ENCODE data around the gene ESPNL. TPM values are rescaled to one million over a fixed set of nuclear protein-coding genes. Genes with fewer than 3 reads are reported as not detected.
A peak's percentile ranks its signal among the peaks of the same experiment; 100 is the strongest.
"Not testable (repeated sequence)": the region's sequence is repeated elsewhere in the genome, so short reads cannot be mapped to it uniquely, and the experiment has no call there.

ESPNL gene
- total RNA-seq, 4 donors from 2014 or later, result 0.27 to 2.5 TPM; not detected in 2

- TF ChIP-seq CTCF (IDR thresholded peaks at IDR 0.05), result no peak
- TF ChIP-seq POLR2A (IDR thresholded peaks at IDR 0.05), result no peak
- peaks cover 0 to 21% (median 0%) of the 10 kb centered on the region in 3 donors for H3K36me3 ChIP-seq
- H3K4me3 ChIP-seq, result no peak overlapping the region
- peak overlapping the region in 1 of 4 donors; percentile 48 for H3K27ac ChIP-seq
- H3K27me3 ChIP-seq, result no peaks in the 10 kb centered on the region
- no peaks in the 10 kb centered on the region for H3K9me3 ChIP-seq
- DNase-seq, result no peak
- peaks cover 0 to 29% (median 9%) of the 10 kb centered on the region in 4 donors for H3K4me1 ChIP-seq
Measured at GRCh38 chr2:238064376-238064775, 35.8 kb upstream of the ESPNL start.

- no peak for TF ChIP-seq POLR2A (IDR thresholded peaks at IDR 0.05)
- no peak for TF ChIP-seq CTCF (IDR thresholded peaks at IDR 0.05)
- no peak overlapping the region for H3K27ac ChIP-seq
- H3K36me3 ChIP-seq, result peaks cover 0 to 30% (median 0%) of the 10 kb centered on the region in 3 donors
- H3K4me3 ChIP-seq, result no peak overlapping the region
- H3K4me1 ChIP-seq, result peaks cover 0 to 29% (median 6%) of the 10 kb centered on the region in 4 donors
- H3K27me3 ChIP-seq, result no peaks in the 10 kb centered on the region
- no peak for DNase-seq
- H3K9me3 ChIP-seq, result no peaks in the 10 kb centered on the region
Measured at GRCh38 chr2:238065071-238065846, 34.9 kb upstream of the ESPNL start.

GRCh38 chr2:238066218-238066617 is 33.9 kb upstream of the ESPNL start:
- Histone ChIP-seq H3K36me3 (peaks cover 0 to 30% (median 0%) of the 10 kb centered on the region in 3 donors), H3K4me1 (peaks cover 0 to 28% (median 6%) of the 10 kb centered on the region in 4 donors)
- TF ChIP-seq POLR2A (IDR thresholded peaks at IDR 0.05) (no peak), CTCF (IDR thresholded peaks at IDR 0.05) (no peak)

GRCh38 chr2:238066718-238067117 is 33.4 kb upstream of the ESPNL start:
- not testable (repeated sequence) for H3K27me3 ChIP-seq, H3K4me3 ChIP-seq, H3K9me3 ChIP-seq, DNase-seq, H3K27ac ChIP-seq
- Histone ChIP-seq H3K4me1 (peaks cover 0 to 23% (median 3%) of the 10 kb centered on the region in 4 donors), H3K36me3 (peaks cover 0 to 30% (median 0%) of the 10 kb centered on the region in 3 donors)

More at GRCh38 chr2:238066218-238066617, 33.9 kb upstream of the ESPNL start:
- no peak overlapping the region for H3K4me3 ChIP-seq
- H3K9me3 ChIP-seq, result no peaks in the 10 kb centered on the region
- H3K27me3 ChIP-seq, result no peaks in the 10 kb centered on the region
- H3K27ac ChIP-seq, result no peak overlapping the region
- DNase-seq, result no peak

GRCh38 chr2:238067939-238068338 is 32.2 kb upstream of the ESPNL start:
- DNase-seq, result no peak
- Histone ChIP-seq H3K4me3 (no peak overlapping the region), H3K36me3 (peaks cover 0 to 30% (median 0%) of the 10 kb centered on the region in 3 donors), H3K9me3 (no peaks in the 10 kb centered on the region), H3K27ac (no peak overlapping the region), H3K4me1 (peaks cover 0 to 11% (median 0%) of the 10 kb centered on the region in 4 donors), H3K27me3 (no peaks in the 10 kb centered on the region)
- TF ChIP-seq POLR2A (IDR thresholded peaks at IDR 0.05) (no peak), CTCF (IDR thresholded peaks at IDR 0.05) (no peak)

- no peaks in the 10 kb centered on the region for H3K27me3 ChIP-seq
- TF ChIP-seq CTCF (IDR thresholded peaks at IDR 0.05) (no peak), POLR2A (IDR thresholded peaks at IDR 0.05) (no peak)
- no peaks in the 10 kb centered on the region for H3K9me3 ChIP-seq
- H3K27ac ChIP-seq, result no peak overlapping the region
- H3K36me3 ChIP-seq, result peaks cover 0 to 30% (median 0%) of the 10 kb centered on the region in 3 donors
- H3K4me3 ChIP-seq, result no peak overlapping the region
- DNase-seq, result no peak
- H3K4me1 ChIP-seq, result peaks cover 0 to under 1% (median 0%) of the 10 kb centered on the region in 4 donors
Measured at GRCh38 chr2:238069021-238069709, 31.0 kb upstream of the ESPNL start.
